Vagina (tissue), 2 donors: ENCODE data around the gene SSR1. TPM values are rescaled to one million over a fixed set of nuclear protein-coding genes. Genes with fewer than 3 reads are reported as not detected.
"Not testable (repeated sequence)": the region's sequence is repeated elsewhere in the genome, so short reads cannot be mapped to it uniquely, and the experiment has no call there.

ENCODE experiments used
- DNase-seq, 2 donors: peaks; one replicate each; pipeline ENCODE4 v3.0.0-alpha.2; 2017; ENCODE audit errors: extremely low spot score in 2 of 2
- H3K27ac ChIP-seq: fragments of 200-600 bp; sonication (generic); one replicate; pipeline ENCODE4 v1.5.1; 2019
- H3K27me3 ChIP-seq: fragments of 200-600 bp; sonication (generic); one replicate; pipeline ENCODE4 v1.5.1; 2019
- H3K36me3 ChIP-seq, 2 donors: fragments of 200-600 bp; sonication (generic); one replicate each; pipeline ENCODE4 v1.5.1; 2017 to 2019
- H3K4me1 ChIP-seq: fragments of 200-600 bp; sonication (generic); one replicate; pipeline ENCODE4 v1.5.1; 2019
- H3K4me3 ChIP-seq, 2 donors: fragments of 200-600 bp; sonication (generic); 1 replicate in 1 of 2; 2 replicates in 1 of 2; pipeline ENCODE4 v1.5.1; 2016 to 2019
- H3K9me3 ChIP-seq: fragments of 200-600 bp; sonication (generic); one replicate; pipeline ENCODE4 v1.5.1; 2019
- CTCF ChIP-seq, 3 experiments: fragments of 450-650 bp in 2 of 3; fragments of 200-600 bp in 1 of 3; sonication (generic) in 1 of 3; IDR thresholded peaks; one replicate each; pipeline ENCODE4 v1.5.1; 2017 to 2019; ENCODE audit warnings: antibody characterized with exemption in 3 of 3, mild to moderate bottlenecking in 2 of 3, moderate library complexity in 2 of 3
- POLR2A ChIP-seq, 2 donors: fragments of 450-650 bp; IDR thresholded peaks; one replicate each; pipeline ENCODE4 v1.6.1; 2017; ENCODE audit warnings: antibody characterized with exemption in 2 of 2, mild to moderate bottlenecking in 2 of 2, moderate library complexity in 2 of 2
- POLR2AphosphoS5 ChIP-seq, 2 donors: sonication (generic); formaldehyde crosslinking; IDR thresholded peaks; one replicate each; pipeline ENCODE4 v1.9.0; 2017; ENCODE audit warnings: antibody characterized with exemption in 2 of 2, mild to moderate bottlenecking in 2 of 2, low read depth in 1 of 2; ENCODE audit not compliant: insufficient read depth in 1 of 2
- intact Hi-C: fragments of 100-400 bp; cut with DNase I; formaldehyde crosslinking; loops from one replicate; pipeline ENCODE4 v1.15.1; 2023
- total RNA-seq: library from RNA; depleted of rRNA; stranded (reverse); fragments of >200 nt; gene quantifications from one replicate; pipeline ENCODE4 v1.2.3, GENCODE V29; 2016

SSR1 gene
- total RNA-seq, 1 donor from 2014 or later: 48.1 TPM

- H3K9me3 ChIP-seq: no peaks in the 10 kb centered on the region
- H3K27ac ChIP-seq: no peak overlapping the region
- no peaks in the 10 kb centered on the region for H3K4me1 ChIP-seq
- TF ChIP-seq POLR2A (IDR thresholded peaks at IDR 0.05) (no peak), CTCF (IDR thresholded peaks at IDR 0.05) (no peak), POLR2AphosphoS5 (IDR thresholded peaks at IDR 0.05; ENCODE audit: insufficient read depth in 1 of 2, low read depth in 1 of 2) (no peak)
- H3K36me3 ChIP-seq: peaks cover 0 to 69% of the 10 kb centered on the region in 2 donors
- DNase-seq: no peak
- intact Hi-C loops: no loop called here
- no peak overlapping the region for H3K4me3 ChIP-seq
- no peaks in the 10 kb centered on the region for H3K27me3 ChIP-seq
Observed at GRCh38 chr6:7290079-7290478, 22.9 kb downstream of the SSR1 start.

- no peaks in the 10 kb centered on the region for H3K9me3 ChIP-seq
- DNase-seq: no peak
- H3K36me3 ChIP-seq: peaks cover 0 to 40% of the 10 kb centered on the region in 2 donors
- H3K27ac ChIP-seq: no peak overlapping the region
- TF ChIP-seq POLR2AphosphoS5 (IDR thresholded peaks at IDR 0.05; ENCODE audit: insufficient read depth in 1 of 2, low read depth in 1 of 2): no peak
- TF ChIP-seq POLR2A (IDR thresholded peaks at IDR 0.05): no peak
- no peak for TF ChIP-seq CTCF (IDR thresholded peaks at IDR 0.05)
- H3K4me3 ChIP-seq: no peak overlapping the region
- intact Hi-C loops: no loop called here
- H3K27me3 ChIP-seq: no peaks in the 10 kb centered on the region
- H3K4me1 ChIP-seq: no peaks in the 10 kb centered on the region
Observed at GRCh38 chr6:7285416-7285815, 27.6 kb downstream of the SSR1 start.

- intact Hi-C loops: no loop called here
- H3K4me3 ChIP-seq: no peak overlapping the region
- no peaks in the 10 kb centered on the region for H3K9me3 ChIP-seq
- H3K27ac ChIP-seq: no peak overlapping the region
- H3K4me1 ChIP-seq: no peaks in the 10 kb centered on the region
- no peak for DNase-seq
- TF ChIP-seq POLR2A (IDR thresholded peaks at IDR 0.05) (no peak), CTCF (IDR thresholded peaks at IDR 0.05) (no peak), POLR2AphosphoS5 (IDR thresholded peaks at IDR 0.05; ENCODE audit: insufficient read depth in 1 of 2, low read depth in 1 of 2) (no peak)
- H3K36me3 ChIP-seq: peaks cover 0 to 23% of the 10 kb centered on the region in 2 donors
- no peaks in the 10 kb centered on the region for H3K27me3 ChIP-seq
Observed at GRCh38 chr6:7283676-7284075, 29.3 kb downstream of the SSR1 start.

GRCh38 chr6:7282097-7282906 lies 30.7 kb downstream of the SSR1 start:
- H3K27ac ChIP-seq: no peak overlapping the region
- DNase-seq: no peak
- no peaks in the 10 kb centered on the region for H3K9me3 ChIP-seq
- peaks cover 0 to 15% of the 10 kb centered on the region in 2 donors for H3K36me3 ChIP-seq
- H3K4me3 ChIP-seq: no peak overlapping the region
- no peaks in the 10 kb centered on the region for H3K4me1 ChIP-seq
- H3K27me3 ChIP-seq: no peaks in the 10 kb centered on the region
- intact Hi-C loops: no loop called here
- TF ChIP-seq POLR2AphosphoS5 (IDR thresholded peaks at IDR 0.05; ENCODE audit: insufficient read depth in 1 of 2, low read depth in 1 of 2) (no peak), CTCF (IDR thresholded peaks at IDR 0.05) (no peak), POLR2A (IDR thresholded peaks at IDR 0.05) (no peak)

- Histone ChIP-seq H3K36me3 (no peaks in the 10 kb centered on the region), H3K4me1 (peaks cover 7% of the 10 kb centered on the region), H3K27me3 (no peaks in the 10 kb centered on the region), H3K4me3 (no peak overlapping the region), H3K9me3 (no peaks in the 10 kb centered on the region), H3K27ac (no peak overlapping the region)
- intact Hi-C loops: no loop called here
- DNase-seq: no peak
- TF ChIP-seq POLR2A (IDR thresholded peaks at IDR 0.05): no peak
- TF ChIP-seq CTCF (IDR thresholded peaks at IDR 0.05): no peak
- no peak for TF ChIP-seq POLR2AphosphoS5 (IDR thresholded peaks at IDR 0.05; ENCODE audit: insufficient read depth in 1 of 2, low read depth in 1 of 2)
Observed at GRCh38 chr6:7276199-7276524, 36.8 kb downstream of the SSR1 start.

- H3K36me3 ChIP-seq, intact Hi-C loops, H3K9me3 ChIP-seq, H3K27ac ChIP-seq, H3K4me1 ChIP-seq, H3K27me3 ChIP-seq, H3K4me3 ChIP-seq: not testable (repeated sequence)
- peak in 1 of 2 donors; percentile 52 for DNase-seq
Observed at GRCh38 chr6:7274525-7274924, 38.5 kb downstream of the SSR1 start.
